ENCODE results near the gene RASGEF1C.

The RASGEF1C gene

GRCh38 chr5:180119031-180119902 is 89.7 kb downstream of the RASGEF1C start:
- DNase-seq (ENCODE audit: low read depth in 1 of 2, low spot score in 1 of 2), result no peak
- H3K4me3 ChIP-seq (replicated peaks; ENCODE audit: insufficient read depth, low read length), result no peak overlapping the region
- TF ChIP-seq POLR2AphosphoS5 (IDR thresholded peaks at IDR 0.05; ENCODE audit: low read depth) (no peak), REST (IDR thresholded peaks at IDR 0.05; ENCODE audit: insufficient replicate concordance, low read depth) (no peak), SPI1 (IDR thresholded peaks at IDR 0.05; ENCODE audit: borderline replicate concordance, low read depth) (no peak), GABPA (IDR thresholded peaks at IDR 0.05; ENCODE audit: low read depth) (no peak), CTCF (IDR thresholded peaks at IDR 0.05; ENCODE audit: insufficient read depth, low read length) (no peak)
- no peak overlapping the region for H3K27ac ChIP-seq (replicated peaks)
- H3K27me3 ChIP-seq (ENCODE audit: insufficient read depth, poor library complexity, severe bottlenecking), result peaks cover 2% of the 10 kb centered on the region

GRCh38 chr5:180118391-180118791 is 90.6 kb downstream of the RASGEF1C start:
- H3K4me3 ChIP-seq (replicated peaks; ENCODE audit: insufficient read depth, low read length), result no peak overlapping the region
- DNase-seq (ENCODE audit: low read depth in 1 of 2, low spot score in 1 of 2), result no peak
- H3K27ac ChIP-seq (replicated peaks), result no peak overlapping the region
- H3K27me3 ChIP-seq (ENCODE audit: insufficient read depth, poor library complexity, severe bottlenecking), result peaks cover under 1% of the 10 kb centered on the region
- TF ChIP-seq SPI1 (IDR thresholded peaks at IDR 0.05; ENCODE audit: borderline replicate concordance, low read depth), result no peak
- TF ChIP-seq REST (IDR thresholded peaks at IDR 0.05; ENCODE audit: insufficient replicate concordance, low read depth), result no peak
- TF ChIP-seq CTCF (IDR thresholded peaks at IDR 0.05; ENCODE audit: insufficient read depth, low read length), result no peak
- TF ChIP-seq GABPA (IDR thresholded peaks at IDR 0.05; ENCODE audit: low read depth), result no peak
- no peak for TF ChIP-seq POLR2AphosphoS5 (IDR thresholded peaks at IDR 0.05; ENCODE audit: low read depth)

DNA sequence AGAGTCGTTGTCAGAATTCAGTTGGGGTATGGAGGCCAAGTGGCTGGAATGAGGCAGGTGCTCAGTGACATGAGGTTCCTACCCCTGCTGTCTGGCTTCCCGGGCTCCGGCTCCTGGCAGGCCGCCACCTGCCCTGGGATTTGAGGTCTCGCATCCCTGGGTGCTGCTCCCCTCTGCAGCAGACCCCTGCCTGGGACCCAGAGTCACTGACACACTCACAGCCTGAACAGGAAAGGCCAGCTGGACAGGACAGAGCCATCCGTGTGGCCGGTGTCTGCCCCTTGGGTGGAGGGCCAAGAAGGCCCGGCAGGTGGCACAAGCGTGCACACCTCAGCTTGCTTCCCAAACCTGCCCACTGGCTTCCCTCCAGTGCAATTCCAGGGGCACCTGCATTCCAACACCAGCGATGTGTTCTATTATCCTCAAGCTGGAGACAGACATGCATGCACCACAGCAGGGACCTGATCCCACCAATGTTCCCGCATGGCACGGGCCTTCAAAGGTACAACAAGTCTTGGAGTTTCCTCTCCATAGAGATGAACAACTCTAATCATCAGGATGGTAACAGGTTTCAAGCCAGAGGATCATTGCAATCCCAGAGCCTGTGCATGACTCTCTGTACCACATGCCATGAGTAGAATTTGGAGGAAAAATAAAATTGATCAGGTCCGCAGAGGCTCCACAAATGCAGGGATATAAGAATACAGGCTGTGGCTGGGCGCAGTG is 91.8 kb downstream of the RASGEF1C start:
- DNase-seq (ENCODE audit: low read depth in 1 of 2, low spot score in 1 of 2), result no peak
- no peak overlapping the region for H3K4me3 ChIP-seq (replicated peaks; ENCODE audit: insufficient read depth, low read length)
- H3K27me3 ChIP-seq (ENCODE audit: insufficient read depth, poor library complexity, severe bottlenecking), result no peaks in the 10 kb centered on the region
- H3K27ac ChIP-seq (replicated peaks), result no peak overlapping the region
- TF ChIP-seq GABPA (IDR thresholded peaks at IDR 0.05; ENCODE audit: low read depth) (no peak), CTCF (IDR thresholded peaks at IDR 0.05; ENCODE audit: insufficient read depth, low read length) (peak; percentile 5)

Data from HL-60 (cell line).